ENCODE results near the gene SH3BP1.
"Not testable (repeated sequence)": the region's sequence is repeated elsewhere in the genome, so short reads cannot be mapped to it uniquely, and the experiment has no call there.

SH3BP1 gene

GRCh38 chr22:37635157-37635556 is 4.3 kb upstream of the SH3BP1 start:
- DNase-seq, result no peak

DNA sequence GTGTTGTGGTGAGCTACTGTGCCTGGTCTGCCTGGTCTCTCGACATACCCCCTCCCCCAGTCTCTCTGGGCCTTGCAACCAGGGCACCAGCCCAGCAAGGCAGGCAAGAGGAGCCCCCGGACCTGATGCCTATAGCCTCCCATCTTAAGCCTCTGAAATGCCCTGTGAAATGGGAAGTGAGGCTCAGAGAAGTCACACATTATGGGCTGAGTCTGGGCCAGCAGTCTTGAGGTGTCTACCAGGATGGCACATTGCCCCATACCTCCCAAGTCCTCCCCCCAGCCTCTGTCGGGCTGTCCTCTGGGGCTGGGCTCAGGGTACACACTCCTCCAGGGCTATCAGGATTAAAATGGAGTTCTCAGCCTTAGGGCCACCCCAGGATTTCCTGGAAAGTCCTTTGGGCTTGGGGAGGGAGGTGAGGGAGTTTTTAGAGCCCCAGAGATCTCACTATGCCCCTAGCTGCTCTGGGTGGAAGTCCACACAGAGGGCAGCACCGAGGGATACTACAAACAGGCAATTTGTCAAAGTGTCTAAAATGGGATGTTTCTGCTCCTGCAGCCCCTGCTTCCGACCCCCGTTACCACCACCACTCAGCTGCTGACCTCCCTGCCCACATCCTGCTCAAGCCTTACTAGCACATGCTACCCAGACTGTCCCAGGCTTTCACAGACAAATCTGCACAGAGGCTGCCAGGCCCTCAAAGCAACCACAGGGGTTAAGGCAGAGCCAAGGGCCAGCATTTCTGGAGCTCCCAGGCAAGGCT is 3.1 kb upstream of the SH3BP1 start:
- DNase-seq, result no peak

DNA sequence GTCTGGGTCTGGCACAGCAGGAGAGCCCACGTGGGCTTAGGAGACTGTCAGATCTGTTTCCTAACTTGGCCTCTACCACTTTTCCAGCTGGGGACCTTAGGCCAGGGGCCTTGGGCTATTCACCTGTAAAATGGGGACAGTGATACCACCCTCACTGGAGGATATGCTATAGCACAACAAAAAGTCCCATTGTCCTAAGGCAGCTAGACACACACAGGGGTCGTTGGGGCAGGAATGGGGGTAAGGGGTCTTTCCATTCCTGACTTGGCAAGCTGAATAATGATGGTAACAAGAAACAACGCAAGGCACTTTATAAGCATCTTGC is 2.6 kb upstream of the SH3BP1 start:
- no peak for DNase-seq

GRCh38 chr22:37638391-37639069 is 939 bp upstream of the SH3BP1 start:
- DNase-seq, result no peak

- no peak for DNase-seq
Measured at GRCh38 chr22:37639771-37640590, 512 bp downstream of the SH3BP1 start.

DNA sequence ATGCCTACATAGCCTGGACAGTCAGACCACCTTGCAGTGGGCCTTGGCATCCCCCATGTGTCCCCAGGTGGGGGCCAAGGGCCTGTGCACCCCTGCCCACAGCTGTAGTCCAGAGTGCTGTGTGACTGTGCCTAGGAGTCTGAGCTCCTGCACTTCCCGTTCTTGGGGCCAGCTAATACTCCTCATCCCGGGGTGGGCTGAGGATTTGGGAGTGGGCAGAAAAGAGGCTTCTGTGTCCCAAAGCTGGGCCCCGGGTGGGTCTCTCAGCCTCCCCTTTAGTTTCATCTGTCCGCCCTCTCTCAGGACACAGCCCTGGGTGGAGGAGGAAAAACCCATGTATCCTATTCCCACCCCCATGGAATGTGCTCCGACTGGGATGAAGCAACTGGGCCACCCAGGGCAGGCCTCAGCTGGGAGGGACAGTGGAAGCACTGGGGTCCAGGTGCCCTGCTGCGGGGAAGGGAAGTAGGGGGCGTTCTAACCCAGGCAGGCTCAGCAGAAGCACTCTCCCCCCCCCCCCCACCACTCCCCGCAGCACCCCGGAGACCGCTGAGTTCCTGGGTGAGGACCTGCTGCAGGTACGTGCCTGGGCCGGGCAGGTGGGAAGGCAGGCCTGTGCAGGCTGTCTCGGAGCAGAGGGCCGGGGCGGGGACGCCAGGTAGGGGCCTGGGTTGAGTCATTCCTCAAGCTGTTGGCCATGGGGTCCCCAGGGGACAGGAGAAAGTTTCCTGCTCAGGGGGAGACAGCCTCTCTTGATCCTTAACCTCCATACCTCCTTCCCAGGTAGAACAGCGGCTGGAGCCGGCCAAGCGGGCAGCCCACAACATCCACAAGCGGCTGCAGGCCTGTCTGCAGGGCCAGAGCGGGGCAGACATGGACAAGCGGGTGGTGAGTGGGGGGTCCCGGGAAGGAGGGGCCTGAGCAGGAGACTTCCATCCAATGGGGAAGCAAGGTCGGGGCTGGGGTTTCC is 1.4 kb downstream of the SH3BP1 start:
- no peak for DNase-seq

GRCh38 chr22:37641561-37641949 is 2.1 kb downstream of the SH3BP1 start:
- no peak for DNase-seq

DNA sequence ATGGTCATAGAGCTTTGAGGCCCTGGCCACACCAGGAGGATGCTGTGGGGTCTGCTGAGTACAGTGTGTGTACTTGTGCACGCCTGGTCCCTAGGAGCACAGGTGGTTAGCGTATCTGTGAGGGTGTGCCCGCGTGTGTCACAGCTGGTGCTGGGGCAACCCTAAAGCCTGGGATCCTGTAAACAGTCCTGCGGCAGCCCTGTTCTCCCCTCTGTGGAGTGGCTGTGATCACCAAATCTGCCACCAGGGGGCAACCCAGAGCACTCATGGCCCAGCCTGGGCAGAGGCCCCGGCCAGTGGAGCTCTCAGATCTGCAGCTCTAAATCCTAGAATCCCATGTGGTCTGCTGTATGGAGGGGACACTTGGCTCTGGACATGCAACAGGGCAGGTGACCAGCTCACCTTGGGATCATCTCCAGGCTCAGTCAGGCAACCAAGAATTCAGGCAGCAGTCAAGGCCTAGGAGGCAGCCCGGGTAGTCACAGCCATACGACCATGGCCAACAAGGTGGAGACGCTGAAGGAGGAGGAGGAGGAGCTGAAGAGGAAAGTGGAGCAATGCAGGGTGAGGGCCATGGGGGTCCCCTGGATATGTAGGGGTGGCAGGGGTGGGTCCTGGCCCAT is 3.9 kb downstream of the SH3BP1 start:
- peak; percentile 48 for DNase-seq

DNA sequence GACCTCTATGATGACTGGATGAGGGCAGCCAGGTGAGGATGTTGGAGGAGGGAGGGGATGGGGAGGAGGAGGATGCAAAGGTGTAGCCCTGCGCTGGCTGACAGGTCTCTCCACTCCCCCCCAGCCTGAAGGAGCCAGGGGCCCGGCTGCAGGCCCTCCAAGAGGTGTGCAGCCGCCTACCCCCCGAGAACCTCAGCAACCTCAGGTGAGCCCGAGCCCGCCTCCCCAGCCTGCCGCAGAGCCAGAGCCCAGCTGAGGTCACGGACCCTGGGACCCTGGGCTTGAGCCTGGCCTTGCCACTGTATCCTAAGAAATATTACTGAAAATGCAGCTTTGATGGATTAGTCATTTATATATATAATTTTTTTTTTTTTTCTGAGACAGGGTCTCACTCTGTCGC is 7.8 kb downstream of the SH3BP1 start:
- no peak for DNase-seq

GRCh38 chr22:37647928-37648327 is 8.5 kb downstream of the SH3BP1 start:
- DNase-seq, result no peak

GRCh38 chr22:37650463-37651136 is 11.1 kb downstream of the SH3BP1 start:
- no peak for DNase-seq

- DNase-seq, result no peak
Measured at GRCh38 chr22:37654563-37655251, 15.2 kb downstream of the SH3BP1 start.

DNA sequence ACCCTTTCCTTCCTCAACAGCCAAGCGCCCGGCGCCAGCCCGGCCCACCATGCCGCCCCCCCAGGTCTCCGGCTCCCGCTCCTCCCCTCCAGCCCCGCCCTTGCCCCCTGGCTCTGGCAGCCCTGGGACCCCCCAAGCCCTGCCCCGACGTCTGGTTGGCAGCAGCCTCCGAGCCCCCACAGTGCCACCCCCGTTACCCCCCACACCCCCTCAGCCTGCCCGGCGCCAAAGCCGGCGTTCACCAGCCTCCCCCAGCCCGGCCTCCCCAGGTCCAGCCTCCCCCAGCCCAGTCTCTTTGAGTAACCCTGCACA is 15.7 kb downstream of the SH3BP1 start:
- DNase-seq, result no peak

GRCh38 chr22:37656583-37656982 is 17.1 kb downstream of the SH3BP1 start:
- not testable (repeated sequence) for DNase-seq

- DNase-seq, result no peak
Measured at GRCh38 chr22:37657590-37658132, 18.2 kb downstream of the SH3BP1 start.

GRCh38 chr22:37658133-37659065 is 18.9 kb downstream of the SH3BP1 start, which contains the start of gene PDXP:
Gene PDXP, plus strand, starts transcription at chr22:37658723. Its CDS starts 60 bp downstream, at chr22:37658783.
- DNase-seq, result peak; percentile 100

GRCh38 chr22:37659066-37659896 is 19.8 kb downstream of the SH3BP1 start:
- peak; percentile 21 for DNase-seq

- no peak for DNase-seq
Measured at GRCh38 chr22:37659897-37660708, 20.6 kb downstream of the SH3BP1 start.

Data from COR-L47 (cell line).